ENCODE measurements around the gene AMBRA1.

Gene AMBRA1

DNA sequence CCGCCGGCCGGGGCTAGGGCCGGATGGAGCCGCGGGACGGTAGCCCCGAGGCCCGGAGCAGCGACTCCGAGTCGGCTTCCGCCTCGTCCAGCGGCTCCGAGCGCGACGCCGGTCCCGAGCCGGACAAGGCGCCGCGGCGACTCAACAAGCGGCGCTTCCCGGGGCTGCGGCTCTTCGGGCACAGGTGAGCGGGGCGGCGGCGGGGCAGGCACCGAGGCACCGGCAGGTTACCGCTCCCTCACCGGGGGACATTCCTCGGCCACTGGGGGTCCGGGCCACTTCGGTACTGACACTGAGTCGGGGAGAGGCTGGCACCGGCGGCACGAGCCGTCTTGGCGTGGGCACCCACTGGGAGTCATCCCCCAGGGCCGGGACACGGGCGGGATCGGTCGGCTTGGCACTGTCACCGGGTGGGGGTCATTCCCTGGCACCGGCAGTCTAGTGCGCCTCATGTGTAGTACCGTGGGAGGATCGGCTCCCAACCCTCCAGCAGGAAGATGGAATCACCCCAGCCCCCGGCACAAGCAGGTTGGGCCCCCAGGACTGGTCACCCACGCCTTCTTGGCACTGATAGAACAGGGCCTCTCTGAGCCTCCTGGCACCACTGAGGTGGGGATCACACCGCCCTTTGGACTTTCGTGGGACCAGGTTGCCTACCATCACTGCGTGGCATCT, 246.0 kb downstream of the AMBRA1 start:
- no peak for DNase-seq (ENCODE audit: low read depth in 2 of 2)

DNA sequence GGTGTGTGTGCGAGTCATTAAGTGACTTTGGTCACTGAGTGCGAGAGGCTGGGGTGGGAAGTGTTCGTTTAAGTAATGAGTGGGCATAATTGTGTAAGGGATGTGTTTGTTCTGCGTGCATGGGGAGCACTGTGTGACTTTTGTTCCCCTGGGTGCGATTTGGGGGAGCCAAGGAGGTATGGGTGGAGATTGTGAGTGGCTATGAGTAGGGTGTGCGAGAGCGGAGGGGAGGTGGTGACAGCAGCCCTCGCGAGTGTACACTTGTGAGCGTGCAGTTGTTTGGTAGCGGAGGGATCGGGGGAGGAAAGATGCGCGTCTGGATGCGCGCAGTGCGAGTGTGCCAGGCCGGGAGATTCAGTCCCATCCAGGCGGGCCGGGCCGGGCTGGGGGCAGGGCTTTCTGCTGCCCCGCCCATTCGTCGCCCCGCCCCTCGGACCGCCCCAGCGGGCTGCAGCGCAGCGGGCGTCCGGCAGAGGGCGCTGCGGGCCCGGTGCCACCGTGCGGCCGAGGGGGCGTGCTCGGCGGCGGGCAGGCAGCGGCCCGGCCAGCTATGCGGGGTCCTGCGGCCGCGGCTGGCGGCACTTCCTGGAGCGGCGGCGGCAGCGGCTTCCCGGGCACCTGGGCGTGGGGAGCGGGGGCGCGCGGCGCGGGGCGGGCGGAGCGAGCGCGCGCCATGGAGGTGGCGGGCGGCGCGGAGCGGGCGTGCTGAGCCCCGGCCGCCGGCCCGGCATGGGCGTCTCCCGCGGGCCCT, 246.8 kb downstream of the AMBRA1 start, which contains the start of gene DGKZ:
Gene DGKZ, plus strand, starts transcription at position 578 of the 751 bp plus-strand sequence. CDS start 197 bp downstream, outside the sequence.
- DNase-seq (ENCODE audit: low read depth in 2 of 2), result peak; percentile 78 to 79
